ENCODE data around the gene SLC43A3.
"Not testable (repeated sequence)": the region's sequence is repeated elsewhere in the genome, so short reads cannot be mapped to it uniquely, and the experiment has no call there.

The SLC43A3 gene

GRCh38 chr11:57364851-57365660, 61.9 kb downstream of the SLC43A3 start:
- Histone ChIP-seq H3K27me3 (ENCODE audit: insufficient read depth, poor library complexity, severe bottlenecking) (no peaks in the 10 kb centered on the region), H3K27ac (replicated peaks) (no peak overlapping the region)

DNA sequence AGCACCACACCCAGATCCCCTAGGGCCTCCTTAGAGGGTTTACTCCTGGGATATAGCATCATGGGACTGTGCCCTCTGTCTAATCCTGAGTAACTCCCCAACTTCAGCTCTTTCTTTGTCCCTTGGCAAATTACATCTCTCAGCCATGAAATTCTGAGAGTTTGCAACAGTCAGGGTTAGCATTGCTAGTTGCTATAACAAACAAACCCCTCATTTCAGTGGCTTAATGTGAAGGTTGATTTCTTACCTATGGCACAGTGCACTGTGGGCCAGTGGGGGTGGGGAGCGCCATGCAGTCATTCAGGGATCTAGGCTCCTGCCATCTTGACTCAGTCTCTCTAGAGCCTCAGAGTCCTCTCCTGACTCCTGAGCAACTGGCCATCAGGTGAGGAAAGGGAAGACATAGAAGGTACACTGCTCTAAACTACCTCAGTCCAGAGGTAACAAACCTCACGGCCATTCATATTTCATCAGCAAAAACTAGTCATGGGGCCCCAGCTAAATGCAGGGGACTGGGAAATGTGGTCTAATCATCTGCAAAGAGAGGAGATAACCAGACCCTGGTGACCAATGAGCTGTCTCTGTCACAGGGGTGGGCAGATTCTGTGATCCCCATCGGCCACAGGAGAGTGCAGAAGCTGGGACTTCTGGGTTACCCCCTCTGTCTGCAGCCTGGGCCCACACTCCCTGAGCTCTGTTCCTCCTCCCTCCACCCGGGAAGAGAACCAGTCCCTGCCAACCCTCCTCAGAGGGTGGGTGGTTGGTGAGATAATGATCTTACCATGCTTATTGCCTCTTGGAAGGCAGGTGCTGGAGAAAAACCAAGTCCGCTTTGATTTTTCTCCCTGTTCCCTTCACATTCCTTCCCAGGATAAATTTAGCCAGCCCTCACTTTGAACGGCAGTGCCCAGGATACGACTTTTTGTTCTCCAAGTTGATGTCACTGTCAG, 63.5 kb downstream of the SLC43A3 start:
- no peak for DNase-seq (ENCODE audit: low read depth in 1 of 2, low spot score in 1 of 2)
- no peak overlapping the region for H3K4me3 ChIP-seq (replicated peaks; ENCODE audit: insufficient read depth, low read length)
- H3K27ac ChIP-seq (replicated peaks) = no peak overlapping the region
- no peaks in the 10 kb centered on the region for H3K27me3 ChIP-seq (ENCODE audit: insufficient read depth, poor library complexity, severe bottlenecking)
- no peak for TF ChIP-seq POLR2AphosphoS5 (IDR thresholded peaks at IDR 0.05; ENCODE audit: low read depth)

More at GRCh38 chr11:57364851-57365660, 61.9 kb downstream of the SLC43A3 start:
- no peak for DNase-seq (ENCODE audit: low read depth in 1 of 2, low spot score in 1 of 2)
- H3K4me3 ChIP-seq (replicated peaks; ENCODE audit: insufficient read depth, low read length) = no peak overlapping the region
- no peak for TF ChIP-seq SPI1 (IDR thresholded peaks at IDR 0.05; ENCODE audit: borderline replicate concordance, low read depth)
- TF ChIP-seq, protein P1, sequence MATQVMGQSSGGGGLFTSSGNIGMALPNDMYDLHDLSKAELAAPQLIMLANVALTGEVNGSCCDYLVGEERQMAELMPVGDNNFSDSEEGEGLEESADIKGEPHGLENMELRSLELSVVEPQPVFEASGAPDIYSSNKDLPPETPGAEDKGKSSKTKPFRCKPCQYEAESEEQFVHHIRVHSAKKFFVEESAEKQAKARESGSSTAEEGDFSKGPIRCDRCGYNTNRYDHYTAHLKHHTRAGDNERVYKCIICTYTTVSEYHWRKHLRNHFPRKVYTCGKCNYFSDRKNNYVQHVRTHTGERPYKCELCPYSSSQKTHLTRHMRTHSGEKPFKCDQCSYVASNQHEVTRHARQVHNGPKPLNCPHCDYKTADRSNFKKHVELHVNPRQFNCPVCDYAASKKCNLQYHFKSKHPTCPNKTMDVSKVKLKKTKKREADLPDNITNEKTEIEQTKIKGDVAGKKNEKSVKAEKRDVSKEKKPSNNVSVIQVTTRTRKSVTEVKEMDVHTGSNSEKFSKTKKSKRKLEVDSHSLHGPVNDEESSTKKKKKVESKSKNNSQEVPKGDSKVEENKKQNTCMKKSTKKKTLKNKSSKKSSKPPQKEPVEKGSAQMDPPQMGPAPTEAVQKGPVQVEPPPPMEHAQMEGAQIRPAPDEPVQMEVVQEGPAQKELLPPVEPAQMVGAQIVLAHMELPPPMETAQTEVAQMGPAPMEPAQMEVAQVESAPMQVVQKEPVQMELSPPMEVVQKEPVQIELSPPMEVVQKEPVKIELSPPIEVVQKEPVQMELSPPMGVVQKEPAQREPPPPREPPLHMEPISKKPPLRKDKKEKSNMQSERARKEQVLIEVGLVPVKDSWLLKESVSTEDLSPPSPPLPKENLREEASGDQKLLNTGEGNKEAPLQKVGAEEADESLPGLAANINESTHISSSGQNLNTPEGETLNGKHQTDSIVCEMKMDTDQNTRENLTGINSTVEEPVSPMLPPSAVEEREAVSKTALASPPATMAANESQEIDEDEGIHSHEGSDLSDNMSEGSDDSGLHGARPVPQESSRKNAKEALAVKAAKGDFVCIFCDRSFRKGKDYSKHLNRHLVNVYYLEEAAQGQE (IDR thresholded peaks at IDR 0.05; ENCODE audit: insufficient replicate concordance, low read depth) = no peak
- no peak for TF ChIP-seq POLR2AphosphoS5 (IDR thresholded peaks at IDR 0.05; ENCODE audit: low read depth)
- no peak for TF ChIP-seq GABPA (IDR thresholded peaks at IDR 0.05; ENCODE audit: low read depth)

DNA sequence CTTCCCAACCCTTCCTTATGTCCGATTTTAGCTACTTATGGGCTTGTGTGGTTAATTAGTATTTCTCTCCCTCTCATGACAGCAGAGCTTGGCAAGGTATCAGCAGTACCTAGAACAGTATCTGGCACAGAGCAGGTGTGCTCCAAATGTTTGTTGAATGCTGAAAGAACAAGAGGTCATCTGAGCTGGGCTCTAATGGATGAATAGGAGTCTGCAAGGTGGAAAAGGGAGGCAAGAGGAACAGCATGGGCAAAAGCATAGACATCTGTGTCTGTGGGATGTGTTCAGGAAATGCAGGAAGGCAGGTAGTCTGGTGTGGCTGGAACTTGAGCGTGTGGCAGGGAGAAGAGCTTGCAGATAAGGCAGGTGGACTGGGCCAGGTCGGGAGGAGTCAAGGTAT, 65.0 kb downstream of the SLC43A3 start:
- TF ChIP-seq, protein P2, sequence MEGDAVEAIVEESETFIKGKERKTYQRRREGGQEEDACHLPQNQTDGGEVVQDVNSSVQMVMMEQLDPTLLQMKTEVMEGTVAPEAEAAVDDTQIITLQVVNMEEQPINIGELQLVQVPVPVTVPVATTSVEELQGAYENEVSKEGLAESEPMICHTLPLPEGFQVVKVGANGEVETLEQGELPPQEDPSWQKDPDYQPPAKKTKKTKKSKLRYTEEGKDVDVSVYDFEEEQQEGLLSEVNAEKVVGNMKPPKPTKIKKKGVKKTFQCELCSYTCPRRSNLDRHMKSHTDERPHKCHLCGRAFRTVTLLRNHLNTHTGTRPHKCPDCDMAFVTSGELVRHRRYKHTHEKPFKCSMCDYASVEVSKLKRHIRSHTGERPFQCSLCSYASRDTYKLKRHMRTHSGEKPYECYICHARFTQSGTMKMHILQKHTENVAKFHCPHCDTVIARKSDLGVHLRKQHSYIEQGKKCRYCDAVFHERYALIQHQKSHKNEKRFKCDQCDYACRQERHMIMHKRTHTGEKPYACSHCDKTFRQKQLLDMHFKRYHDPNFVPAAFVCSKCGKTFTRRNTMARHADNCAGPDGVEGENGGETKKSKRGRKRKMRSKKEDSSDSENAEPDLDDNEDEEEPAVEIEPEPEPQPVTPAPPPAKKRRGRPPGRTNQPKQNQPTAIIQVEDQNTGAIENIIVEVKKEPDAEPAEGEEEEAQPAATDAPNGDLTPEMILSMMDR (IDR thresholded peaks at IDR 0.05; ENCODE audit: insufficient read depth, low read length) = no peak
- TF ChIP-seq POLR2AphosphoS5 (IDR thresholded peaks at IDR 0.05; ENCODE audit: low read depth) (no peak), GABPA (IDR thresholded peaks at IDR 0.05; ENCODE audit: low read depth) (no peak), SPI1 (IDR thresholded peaks at IDR 0.05; ENCODE audit: borderline replicate concordance, low read depth) (no peak)
- TF ChIP-seq, protein P1 (IDR thresholded peaks at IDR 0.05; ENCODE audit: insufficient replicate concordance, low read depth) = no peak
- no peak overlapping the region for H3K4me3 ChIP-seq (replicated peaks; ENCODE audit: insufficient read depth, low read length)
- DNase-seq (ENCODE audit: low read depth in 1 of 2, low spot score in 1 of 2) = no peak

GRCh38 chr11:57361420-57361819, 65.5 kb downstream of the SLC43A3 start:
- H3K27me3 ChIP-seq (ENCODE audit: insufficient read depth, poor library complexity, severe bottlenecking); DNase-seq (ENCODE audit: low read depth in 1 of 2, low spot score in 1 of 2); H3K4me3 ChIP-seq (replicated peaks; ENCODE audit: insufficient read depth, low read length); H3K27ac ChIP-seq (replicated peaks): not testable (repeated sequence)

More for the DNA sequence above, 65.0 kb downstream of the SLC43A3 start:
- no peaks in the 10 kb centered on the region for H3K27me3 ChIP-seq (ENCODE audit: insufficient read depth, poor library complexity, severe bottlenecking)
- H3K27ac ChIP-seq (replicated peaks) = no peak overlapping the region

- TF ChIP-seq POLR2AphosphoS5 (IDR thresholded peaks at IDR 0.05; ENCODE audit: low read depth) = no peak
- TF ChIP-seq, protein P2 (IDR thresholded peaks at IDR 0.05; ENCODE audit: insufficient read depth, low read length) = no peak
- TF ChIP-seq, protein P1 (IDR thresholded peaks at IDR 0.05; ENCODE audit: insufficient replicate concordance, low read depth) = no peak
- no peak for TF ChIP-seq SPI1 (IDR thresholded peaks at IDR 0.05; ENCODE audit: borderline replicate concordance, low read depth)
- no peak for TF ChIP-seq GABPA (IDR thresholded peaks at IDR 0.05; ENCODE audit: low read depth)
- Histone ChIP-seq H3K27ac (replicated peaks) (no peak overlapping the region), H3K4me3 (replicated peaks; ENCODE audit: insufficient read depth, low read length) (no peak overlapping the region), H3K27me3 (ENCODE audit: insufficient read depth, poor library complexity, severe bottlenecking) (no peaks in the 10 kb centered on the region)
- DNase-seq (ENCODE audit: low read depth in 1 of 2, low spot score in 1 of 2) = no peak
Observed at GRCh38 chr11:57360991-57361390, 65.9 kb downstream of the SLC43A3 start.
